ENCODE data around the gene HAO2.

DNA sequence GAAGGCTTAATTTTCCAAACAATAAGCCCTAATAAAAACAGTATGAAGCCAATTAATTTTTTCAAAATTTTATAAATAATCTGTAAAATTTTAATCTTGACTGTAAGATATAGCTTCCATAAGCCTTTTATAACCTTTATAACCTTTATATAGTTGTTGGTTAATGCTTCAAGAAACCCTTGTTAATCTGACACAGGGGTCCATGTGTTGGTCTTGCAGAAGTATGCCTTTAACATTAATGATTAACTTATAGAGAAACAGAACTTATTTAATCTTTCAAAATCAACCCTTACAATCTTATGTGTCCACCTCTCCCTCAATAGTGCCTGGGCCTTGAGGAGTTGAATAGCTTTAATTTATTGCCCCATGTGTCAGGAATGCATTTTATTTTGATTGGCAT, 23.2 kb upstream of the HAO2 start:
- TF ChIP-seq CTCF (IDR thresholded peaks at IDR 0.05) (no peak), POLR2A (IDR thresholded peaks at IDR 0.05) (no peak), POLR2AphosphoS5 (IDR thresholded peaks at IDR 0.05) (no peak)

Measured in breast epithelium (tissue), 3 donors.